ENCODE measurements around the gene CEP104.
A peak's percentile ranks its signal among the peaks of the same experiment; 100 is the strongest.

CEP104 gene

DNA sequence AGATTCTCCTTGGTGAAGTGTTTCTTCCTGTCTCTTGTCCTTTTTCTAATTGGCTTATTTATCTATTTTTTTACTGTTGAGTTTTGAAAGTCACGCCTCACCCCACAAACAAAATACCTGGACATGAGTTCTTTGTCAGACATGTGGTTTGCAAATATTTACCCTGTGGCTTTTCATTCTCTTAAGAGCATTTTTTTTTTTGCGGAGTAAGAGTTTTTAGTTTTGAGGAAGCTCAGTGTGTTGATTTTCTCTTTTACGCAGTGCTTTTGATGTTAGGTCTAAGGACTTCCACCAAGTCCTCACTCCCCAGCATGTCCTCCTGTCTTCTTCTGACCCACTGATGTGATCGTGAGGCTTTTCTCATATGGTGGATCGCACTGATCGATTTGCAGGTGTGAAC, 7.9 kb upstream of the CEP104 start:
- DNase-seq = no peak

DNA sequence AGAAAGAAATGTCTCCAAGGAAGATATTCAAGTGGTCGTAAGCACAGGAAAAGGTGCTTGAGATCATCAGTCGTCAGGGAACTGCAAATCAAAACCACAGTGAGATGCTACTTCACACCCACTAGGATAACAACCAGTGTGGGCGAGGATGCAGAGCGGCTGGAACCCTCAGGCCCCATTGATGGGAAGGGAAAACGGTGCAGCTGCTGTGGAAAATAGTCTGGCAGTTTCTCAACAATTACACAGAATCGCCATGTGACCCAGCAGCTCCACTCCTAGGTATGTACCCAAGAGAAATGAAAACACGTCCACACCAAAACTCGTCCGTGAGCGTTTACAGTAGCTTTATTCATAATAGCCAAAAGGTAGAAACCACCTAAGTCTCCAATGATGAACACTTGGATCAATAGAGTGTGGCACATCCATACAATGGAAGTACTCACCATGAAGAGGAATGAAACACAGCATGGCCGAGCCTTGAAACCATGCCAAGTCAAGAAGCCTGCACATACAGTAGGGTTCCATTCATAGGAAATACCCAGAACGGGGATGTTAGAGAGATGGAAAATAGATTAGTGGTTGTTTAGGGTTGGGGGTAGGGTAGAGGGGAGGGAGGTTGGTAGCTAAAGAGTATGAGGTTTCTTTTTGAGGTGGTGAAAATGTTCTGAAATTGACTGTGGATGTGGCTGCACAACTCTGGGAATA, 6.4 kb upstream of the CEP104 start:
- no peak for DNase-seq

DNA sequence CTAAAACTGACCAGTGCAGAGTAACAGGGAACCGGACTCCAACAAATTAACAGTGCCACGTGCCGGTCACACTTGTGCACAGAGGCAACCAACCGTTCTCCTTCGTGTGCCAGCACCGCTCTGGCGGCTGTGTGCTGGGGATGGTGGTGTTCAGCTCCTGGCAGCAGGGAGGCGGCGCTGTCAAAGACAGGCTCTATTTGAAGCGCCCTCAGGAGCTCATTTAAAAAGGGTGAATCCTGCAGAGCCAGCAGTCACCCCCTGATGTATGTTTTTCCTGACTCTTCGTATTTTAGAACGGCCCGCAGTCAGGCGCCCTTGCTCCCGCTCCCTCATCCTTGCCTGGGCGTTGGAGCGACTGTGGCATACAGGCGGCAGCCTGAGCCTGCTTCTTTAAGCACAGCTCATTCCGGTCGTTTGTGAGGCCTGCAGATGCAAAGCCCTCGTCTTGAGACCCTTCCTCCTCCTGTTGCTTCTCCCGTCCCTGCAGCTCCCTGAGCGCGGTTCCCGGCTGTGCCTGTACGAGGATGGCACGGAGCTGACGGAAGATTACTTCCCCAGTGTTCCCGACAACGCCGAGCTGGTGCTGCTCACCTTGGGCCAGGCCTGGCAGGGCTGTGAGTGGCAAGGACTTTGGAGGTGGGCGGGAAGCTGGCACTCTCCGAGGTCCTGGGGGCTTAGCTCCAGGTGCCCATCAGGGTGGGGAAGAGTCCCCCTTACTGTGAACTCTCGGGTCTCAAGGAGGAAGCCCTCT, 1.4 kb upstream of the CEP104 start:
- DNase-seq = peak; percentile 29

DNA sequence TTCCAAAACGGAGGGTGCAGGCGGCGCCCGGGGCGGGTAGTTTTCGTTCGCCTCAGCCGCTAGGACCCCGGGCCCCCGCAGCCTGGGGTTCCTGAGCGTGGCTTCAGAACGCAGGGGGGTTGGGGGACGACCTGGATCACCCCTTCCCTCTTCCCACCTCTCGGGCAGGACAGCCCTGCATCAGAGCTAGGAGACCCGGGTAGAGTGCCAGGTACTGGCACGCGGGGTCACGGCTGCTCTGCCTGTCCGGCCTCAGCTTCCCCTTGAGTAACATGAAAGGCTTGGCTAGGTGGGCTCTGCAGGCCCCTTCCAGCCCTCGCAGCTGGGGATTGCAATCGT, 749 bp upstream of the CEP104 start:
- DNase-seq = no peak

DNA sequence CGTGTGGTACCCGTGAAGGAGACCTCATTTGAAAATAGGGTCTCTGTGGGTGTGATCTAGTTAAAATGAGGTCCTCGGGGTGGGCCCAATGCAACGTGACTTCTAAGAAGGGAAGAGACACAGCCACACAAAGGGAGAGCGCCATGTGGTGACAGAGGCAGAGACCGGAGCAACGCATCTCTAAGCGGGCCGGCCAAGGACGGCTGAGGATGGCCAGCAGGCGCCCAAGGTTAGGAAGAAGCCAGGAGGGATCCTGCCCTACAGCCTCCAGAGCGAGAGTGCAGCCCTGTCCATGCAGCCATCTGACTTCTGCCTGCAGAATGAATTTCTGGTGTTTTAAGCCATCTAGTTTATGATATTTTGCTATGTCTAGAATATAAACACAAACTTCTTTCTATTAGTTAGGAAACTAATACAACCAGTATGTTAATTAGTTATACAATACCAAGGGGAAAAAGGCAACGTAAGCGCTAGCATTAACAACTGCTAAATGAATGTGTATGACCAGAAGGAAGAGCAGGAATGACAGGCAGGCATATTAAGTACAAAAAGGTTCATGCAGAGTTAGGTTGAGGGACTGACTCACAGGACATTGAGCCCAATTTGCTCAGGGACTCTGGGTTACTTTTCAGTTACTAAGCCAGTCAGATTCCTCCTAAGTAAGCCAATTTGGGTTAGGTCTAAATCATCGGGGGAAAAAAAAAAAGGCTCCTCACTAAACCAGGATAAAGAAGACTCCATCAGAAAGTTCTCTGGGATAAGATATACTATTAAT, 4.1 kb downstream of the CEP104 start:
- DNase-seq = no peak

DNA sequence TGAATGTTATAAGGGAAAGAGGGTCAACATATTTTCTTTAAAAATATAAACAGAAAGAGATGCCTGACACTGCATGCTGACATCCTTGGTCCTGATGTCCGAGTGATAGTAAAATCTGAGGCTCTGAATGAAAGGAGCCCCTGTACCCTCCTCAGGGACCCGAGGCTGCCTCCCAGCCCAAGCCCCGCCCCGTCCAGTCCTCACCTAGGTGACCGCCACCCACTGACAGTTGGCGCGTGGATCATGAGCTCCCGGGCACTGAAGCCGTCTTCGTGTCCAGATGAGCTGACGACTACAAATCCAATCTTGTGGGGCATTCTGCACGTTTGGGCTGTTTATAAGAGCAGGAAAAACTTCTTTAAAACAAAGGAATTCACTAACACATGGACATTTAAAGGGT, 4.9 kb downstream of the CEP104 start:
- DNase-seq = no peak

DNA sequence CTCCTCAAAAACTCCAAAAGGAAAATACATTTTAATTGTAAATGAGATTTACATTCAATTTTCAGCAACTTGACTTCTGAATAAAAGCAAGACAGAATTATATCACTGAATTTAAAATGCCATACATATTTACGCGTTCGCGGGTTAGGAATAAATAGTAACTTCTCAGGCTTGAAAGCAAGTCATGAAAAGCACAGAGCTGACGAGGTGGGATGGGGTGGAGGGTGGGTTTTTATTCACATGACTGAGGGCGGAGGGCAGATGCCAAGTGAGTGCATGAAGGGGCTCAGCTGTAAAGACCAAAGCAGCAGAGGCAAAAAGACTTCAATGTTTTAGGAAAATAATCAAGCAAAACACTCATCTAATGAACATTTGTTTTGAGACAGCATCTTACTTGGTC, 5.7 kb downstream of the CEP104 start:
- no peak for DNase-seq

DNA sequence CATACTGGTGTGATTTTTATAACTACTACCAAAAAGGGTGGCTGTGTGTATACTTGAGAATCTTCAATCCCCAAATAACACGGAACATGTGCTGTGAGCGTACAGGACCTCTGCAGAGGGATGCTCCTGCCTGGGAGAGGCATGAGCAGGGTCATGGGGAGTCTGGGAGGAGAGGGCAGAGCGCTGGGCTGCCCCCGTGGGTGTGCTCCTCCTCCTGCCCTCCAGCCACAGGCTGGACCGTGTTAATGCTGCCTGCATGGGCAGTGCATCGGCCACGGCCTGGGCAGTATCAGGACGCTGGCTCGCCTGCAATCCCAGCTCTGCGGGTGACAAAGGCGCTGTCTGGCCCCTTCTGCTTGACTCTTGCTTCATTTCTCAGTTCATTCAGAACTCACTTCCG, 6.2 kb downstream of the CEP104 start:
- DNase-seq = no peak

DNA sequence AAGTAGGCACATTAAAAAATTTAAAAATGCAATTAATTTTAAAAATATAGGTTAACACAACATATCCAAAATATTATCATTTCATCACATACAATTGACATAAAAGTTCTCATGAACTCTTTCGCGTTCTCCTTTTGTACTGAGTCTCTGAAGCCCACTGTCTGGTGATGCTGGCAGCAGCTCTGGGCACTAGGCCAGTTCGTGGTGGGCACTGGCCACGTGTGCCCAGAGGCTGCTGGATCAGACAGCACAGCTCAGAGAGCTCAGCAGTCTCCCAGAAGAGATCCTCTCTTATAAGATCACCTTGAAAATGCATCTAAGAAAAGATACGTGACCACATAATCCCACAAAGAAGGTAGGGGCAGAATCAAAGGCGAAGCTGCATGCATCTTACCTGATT, 9.9 kb downstream of the CEP104 start:
- DNase-seq = no peak

DNA sequence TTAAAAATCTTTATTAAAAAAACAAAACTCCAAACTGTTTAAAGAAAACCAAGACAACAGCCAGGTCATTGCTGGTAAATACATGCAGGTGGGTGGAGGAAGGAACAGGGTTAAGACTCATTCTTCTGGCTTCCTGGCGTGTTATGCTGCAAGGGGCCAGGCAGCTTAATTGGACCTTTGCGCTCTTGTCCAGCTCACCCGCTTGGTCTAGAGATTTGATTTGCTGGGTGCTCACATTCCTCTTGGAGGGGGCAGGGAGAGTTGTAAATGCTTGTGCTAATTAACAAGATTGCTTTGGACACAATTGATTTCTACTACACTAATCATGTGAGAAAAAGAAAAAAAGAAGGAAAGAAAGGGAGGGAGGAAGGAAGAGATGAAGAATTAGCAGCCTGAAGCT, 10.5 kb downstream of the CEP104 start:
- DNase-seq = no peak

DNA sequence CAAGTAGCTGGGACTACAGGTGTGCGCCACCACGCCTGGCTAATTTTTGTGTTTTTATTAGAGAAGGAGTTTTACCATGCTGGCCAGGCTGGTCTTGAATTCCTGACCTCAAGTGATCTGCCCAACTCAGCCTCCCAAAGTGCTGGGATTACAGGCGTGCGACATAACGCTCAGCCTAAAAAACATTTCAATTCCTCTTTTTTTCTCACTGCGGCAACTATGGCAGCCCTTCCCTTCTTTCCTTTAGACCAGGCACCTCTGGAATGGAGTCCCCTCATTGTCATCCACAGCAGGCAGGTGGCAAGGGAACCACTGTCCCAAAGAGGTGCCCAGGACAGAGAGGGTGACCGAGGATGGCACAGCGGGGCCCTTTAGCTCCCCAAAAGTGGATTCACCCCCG, 14.1 kb downstream of the CEP104 start:
- DNase-seq = no peak

DNA sequence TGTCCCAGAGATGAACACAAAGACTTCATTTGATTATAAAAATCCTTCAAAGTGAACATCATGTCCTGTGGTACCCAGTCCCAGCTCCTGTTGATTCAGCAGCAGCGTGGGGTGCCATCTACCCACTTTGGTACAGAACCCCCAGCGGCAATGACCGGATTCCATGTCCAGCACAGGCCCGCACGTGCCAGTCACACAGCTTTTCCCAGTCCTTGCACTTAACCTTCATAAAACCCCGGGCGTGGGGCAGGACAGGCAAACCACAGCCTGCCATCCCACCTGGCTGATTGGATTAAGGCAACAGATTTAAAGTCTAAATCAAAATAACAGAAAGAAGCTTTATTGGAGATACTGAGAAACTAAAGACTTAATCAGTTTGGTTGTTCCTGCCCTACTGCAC, 15.5 kb downstream of the CEP104 start:
- no peak for DNase-seq

DNA sequence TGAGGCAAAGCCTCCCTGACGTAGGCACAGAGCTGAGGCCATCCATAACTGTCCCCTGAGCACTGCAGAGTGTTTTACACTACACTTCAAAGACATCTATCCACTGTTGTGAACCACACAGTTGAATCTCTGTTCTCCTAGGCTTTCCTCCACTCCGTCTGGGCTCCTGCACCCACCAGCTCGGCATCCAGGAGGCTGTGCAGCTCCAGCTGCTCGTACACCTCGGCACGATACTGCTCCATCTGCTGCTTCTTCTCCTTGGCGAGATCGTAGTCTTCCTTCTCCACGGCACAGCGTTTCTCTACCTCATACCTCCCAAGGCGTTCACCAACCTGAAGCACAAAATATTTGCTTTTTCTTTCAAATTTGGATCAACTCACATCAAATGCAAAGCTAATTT, 18.2 kb downstream of the CEP104 start:
- no peak for DNase-seq

DNA sequence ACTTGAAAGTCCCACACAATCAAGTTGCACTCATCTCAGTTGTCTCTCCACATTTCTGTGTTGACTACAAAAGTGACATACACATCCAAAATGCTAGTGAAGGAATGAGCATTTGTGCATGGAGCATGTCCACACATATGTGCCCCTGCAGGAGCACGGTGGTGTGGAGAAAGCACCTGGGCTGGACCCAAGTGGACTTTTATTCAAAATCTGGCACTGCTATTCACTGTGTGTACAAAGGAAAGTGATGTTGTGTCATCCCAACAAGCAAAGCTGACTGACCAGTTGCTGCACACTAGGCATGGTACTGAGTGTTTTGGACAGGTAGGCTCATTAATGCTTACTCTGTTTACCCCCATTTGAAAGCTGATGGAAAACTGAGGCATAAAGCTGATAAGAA, 19.3 kb downstream of the CEP104 start:
- no peak for DNase-seq

DNA sequence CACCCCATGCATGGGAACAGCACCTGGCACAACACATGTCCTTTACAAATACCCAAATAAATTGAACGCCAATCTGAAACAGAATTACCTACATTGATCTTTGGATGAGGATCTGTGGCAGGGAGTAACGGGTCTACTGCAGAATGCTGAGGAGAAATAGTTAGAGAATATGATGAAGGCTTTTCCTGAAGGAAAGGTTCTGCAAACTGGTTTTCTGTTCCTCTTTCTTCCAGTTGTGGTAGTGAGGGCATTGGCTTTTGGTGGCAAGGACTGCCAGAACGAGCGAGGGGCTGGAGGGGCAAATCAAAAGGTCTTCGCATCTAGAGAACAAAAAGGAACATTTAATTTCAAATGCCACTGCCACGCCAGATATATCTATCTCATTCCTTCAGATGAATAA, 19.8 kb downstream of the CEP104 start:
- no peak for DNase-seq

DNA sequence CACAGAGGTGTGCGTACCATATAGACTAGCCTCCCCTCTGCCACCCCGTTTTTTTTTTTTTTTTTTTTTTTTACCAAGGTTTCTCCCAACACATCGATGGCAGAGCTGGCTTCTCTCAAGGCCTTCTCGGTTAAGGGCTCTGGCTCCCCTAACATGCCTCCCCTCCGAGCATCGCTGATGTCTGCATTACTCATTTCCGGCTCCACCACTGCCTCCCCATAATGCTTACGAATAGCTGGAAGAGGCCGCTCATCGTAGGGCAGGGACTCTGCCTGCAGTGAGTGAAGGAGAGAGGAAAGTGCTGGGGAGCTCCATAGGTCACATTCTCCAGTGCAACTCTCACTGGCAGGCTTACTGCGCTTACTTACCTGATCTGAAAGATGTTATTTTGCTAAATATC, 20.6 kb downstream of the CEP104 start:
- DNase-seq = no peak

DNA sequence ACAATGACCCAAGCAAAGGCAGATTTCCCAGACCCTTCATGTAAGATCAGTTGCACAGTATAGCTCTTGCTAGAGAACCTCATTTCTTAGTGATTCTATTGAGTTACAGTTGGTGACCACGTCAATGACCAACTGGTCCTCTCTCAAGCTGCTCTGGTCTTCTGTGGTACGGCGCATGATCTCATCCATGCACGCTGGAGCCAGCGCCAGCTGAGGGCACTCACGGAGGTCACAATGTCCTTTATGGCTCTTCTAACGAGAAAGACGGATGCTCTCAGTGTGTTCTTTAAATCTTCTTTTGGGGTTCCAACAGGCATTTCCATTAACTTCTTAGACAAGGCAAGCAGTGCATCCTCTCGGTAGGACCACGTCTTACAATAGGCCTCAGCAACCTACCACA, 22.3 kb downstream of the CEP104 start:
- DNase-seq = no peak

DNA sequence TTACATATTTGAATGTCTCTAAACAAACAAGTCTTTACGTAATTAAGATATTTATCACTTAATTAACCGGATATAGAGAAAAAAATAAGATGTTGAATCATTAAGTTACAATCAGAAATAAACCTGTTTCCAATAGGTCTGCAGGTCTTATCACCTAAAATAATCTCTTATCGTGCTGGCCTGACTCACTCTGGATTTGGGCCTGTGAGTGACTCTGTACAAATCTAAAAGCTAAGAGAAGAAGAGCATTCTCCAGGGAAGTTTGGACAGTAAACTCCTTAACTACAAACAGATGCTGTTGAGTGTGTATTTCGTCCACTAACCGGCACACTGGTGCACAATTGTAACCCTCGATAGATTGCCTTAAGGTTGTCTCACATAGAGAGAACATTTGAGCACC, 25.3 kb downstream of the CEP104 start:
- DNase-seq = no peak

DNA sequence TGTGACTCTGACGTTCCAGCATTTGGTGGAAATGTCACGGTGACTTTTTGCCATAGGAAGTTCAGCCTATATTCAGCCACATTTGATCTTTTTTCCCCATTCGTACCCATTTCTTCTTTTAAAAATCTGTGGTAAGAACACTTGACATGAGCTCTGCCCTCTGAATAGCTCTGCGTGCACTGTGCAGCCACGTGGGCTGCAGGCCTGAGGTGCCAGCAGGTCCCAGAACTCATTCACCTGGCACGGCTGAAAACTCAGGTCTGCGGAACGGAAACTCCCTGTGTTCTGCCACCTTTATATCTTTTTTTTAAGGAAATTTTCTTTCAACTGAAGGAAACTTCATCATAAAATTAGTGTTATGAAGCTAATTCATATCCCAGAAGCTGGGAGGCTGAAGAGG, 28.6 kb downstream of the CEP104 start:
- DNase-seq = no peak

DNA sequence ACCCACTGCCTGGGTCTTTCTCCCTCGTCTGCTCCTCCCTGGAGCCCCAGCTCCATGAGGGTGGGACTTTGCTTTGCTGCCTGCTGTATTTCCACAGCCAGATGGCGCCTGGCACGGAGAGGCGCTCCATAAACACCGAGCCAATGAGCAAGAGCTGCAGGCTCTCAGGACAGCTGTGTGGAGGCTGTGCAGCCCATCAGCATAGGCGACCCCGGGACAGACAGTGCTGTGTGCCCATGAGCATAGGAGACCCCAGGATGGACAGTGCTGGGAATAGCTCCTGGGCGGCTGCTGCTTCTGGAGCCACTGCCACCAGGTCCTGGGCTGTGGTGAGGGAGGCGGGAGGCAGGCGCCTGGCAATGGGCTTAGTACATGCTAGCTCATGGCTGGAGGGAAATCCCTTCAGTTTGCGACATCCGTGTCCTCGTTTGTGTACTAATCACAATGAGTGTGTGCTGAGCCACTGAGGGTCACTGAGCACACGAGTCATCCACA, 29.2 kb downstream of the CEP104 start:
- DNase-seq = no peak

DNA sequence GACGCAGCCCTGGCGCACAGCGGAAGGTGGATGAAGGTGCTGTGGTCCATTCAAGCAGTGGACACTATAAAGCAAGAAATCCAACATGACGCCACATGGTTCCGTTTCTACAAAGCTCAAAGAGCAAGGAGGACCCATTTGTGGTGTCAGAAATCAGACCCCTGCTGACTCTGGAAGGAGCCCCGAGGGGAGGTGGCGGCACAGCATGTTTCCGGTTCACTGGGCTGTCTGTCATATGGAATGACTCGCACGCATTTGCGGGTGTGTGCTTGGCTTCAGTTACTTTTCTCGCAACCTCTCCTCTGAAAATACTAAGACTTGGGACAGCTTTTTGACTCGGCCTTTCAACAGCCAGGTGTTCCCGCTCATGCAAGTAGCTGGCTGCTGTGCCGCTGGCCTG, 31.7 kb downstream of the CEP104 start:
- no peak for DNase-seq

DNA sequence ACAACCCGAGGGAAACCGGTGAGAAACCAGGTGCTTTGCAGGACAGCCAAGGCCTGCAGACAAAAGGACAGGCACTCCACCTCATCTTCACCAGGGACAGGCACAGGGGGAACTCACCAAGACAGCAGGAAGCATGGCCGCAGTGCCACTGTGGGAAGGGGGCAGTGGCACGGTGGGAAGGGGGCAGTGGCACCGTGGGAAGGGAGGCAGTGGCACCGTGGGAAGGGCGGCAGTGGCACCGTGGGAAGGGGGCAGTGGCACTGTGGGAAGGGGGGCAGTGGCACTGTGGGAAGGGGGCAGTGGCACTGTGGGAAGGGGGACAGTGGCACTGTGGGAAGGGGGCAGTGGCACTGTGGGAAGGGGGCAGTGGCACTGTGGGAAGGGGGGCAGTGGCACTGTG, 32.4 kb downstream of the CEP104 start:
- no peak for DNase-seq

DNA sequence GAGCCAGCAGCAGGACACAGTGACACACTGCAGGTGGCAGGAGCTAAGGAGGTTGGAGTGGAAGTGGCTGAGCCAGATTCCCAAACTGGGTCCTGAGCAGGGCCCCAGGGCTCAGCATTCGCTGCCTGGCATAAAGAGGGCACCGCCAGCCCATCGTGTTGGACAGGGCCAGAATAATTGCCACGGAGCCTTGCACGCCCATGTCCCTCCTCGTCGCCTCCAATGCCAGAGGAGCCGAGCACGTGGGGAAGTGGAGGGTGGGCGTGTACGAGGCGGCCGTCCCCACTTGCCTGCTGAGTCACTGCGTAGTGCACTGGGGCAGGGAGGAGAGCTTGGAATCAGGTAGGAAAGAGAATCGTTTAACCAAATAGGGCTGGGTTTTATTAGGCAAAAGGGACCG, 34.6 kb downstream of the CEP104 start:
- no peak for DNase-seq

DNA sequence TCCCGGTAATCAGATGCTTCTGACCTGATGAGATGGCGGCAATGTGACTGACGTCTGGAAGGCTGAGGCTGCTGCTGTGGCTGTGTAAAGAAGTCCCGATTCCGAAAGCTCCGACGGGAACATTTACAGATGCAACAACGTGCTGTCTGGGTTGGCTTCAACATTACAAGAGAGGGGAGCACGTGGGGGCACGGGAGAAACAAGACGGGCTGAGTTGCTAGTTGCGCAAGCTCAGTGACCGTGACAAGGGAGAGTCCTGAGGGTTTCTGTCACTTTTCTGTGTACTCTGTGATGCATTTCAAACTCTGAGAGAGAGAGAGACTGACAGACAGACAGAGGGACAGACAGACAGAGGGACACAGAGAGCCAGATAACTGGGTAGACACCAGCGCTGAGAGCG, 35.1 kb downstream of the CEP104 start:
- no peak for DNase-seq
